Activated CD4-positive, CD25-positive, alpha-beta regulatory T cell treated with anti-CD3 and anti-CD28 coated beads, Interleukin-2, amount 50 U/mL, for 72 hours (primary cell): ENCODE measurements around the gene ACER3.

Experiments used
- DNase-seq: peaks from one replicate; pipeline ENCODE4 v3.0.0; 2021

Gene ACER3

GRCh38 chr11:77064648-77065217 is 204.0 kb downstream of the ACER3 start:
- no peak for DNase-seq

GRCh38 chr11:77065878-77066228 is 205.1 kb downstream of the ACER3 start:
- DNase-seq: no peak

DNA sequence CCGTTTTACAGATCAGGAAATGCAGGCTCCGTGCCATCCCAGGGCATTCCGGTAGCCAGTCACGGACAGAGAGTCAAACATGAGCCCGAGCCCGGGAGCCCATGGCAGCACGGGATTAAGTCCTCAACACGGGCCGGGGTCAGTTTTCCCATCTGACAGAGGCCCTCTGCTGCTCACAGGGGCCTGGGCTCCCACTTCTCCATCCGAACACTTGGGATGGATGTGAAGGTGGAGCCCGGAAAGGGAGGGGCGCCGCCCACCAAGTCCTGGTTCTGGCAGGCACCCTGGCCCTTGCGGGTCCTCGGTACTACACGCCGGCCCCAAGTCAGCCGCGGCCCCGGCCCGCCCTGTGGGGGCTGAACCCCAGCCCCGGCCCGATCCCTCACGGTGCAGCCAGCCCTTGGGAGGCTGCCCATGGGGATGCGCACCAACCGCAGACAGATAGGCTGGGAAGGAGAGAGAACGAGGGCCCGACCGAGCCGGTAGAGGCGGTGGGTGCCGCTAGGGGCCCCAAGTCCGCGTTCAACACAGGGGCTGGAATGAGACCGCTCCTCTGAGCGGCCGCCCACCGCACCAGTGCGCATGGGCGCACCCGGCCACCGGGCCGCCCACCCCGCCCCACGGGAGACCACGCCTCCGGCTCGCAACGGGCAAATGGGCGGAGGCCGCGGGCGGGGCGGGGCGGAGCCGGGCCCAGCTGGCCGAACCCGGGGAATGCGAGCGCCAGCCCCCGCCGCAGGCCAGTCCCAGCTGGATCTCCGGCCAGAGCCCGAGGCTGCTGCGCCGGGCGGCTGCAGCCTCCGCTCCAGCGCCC is 205.7 kb downstream of the ACER3 start, which contains the start of gene CAPN5:
CAPN5 (plus strand) TSS at position 743 of the 814 bp plus-strand sequence. CDS start 17,916 bp downstream, outside the sequence.
- peak; percentile 89 for DNase-seq

- DNase-seq: no peak
These were observed 207.2 kb downstream of the ACER3 start for GRCh38 chr11:77067861-77068443.

GRCh38 chr11:77068457-77069335 is 208.0 kb downstream of the ACER3 start:
- DNase-seq: no peak

GRCh38 chr11:77069336-77069968 is 208.7 kb downstream of the ACER3 start:
- no peak for DNase-seq

- no peak for DNase-seq
These were observed 209.4 kb downstream of the ACER3 start for GRCh38 chr11:77069969-77070582.

DNA sequence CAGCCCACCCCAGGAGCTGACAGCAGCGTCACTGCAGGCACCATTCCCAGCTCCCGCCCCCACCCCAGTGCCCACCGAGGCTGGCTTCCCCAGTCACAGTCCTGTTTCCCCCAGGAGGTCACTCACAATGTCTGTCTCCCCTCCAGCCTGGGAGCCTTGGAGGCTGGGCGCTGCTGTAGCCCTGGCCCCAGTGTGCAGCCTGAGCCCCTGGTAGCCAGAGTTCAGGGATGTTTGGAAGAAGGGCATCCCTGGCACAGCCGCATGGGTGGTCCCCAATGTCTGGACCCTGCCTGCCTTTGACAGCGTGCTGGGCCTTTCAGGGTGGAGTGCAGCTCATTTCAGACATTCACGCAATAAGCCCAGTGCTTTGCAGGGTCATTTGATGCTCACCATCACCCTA is 210.4 kb downstream of the ACER3 start:
- no peak for DNase-seq

DNA sequence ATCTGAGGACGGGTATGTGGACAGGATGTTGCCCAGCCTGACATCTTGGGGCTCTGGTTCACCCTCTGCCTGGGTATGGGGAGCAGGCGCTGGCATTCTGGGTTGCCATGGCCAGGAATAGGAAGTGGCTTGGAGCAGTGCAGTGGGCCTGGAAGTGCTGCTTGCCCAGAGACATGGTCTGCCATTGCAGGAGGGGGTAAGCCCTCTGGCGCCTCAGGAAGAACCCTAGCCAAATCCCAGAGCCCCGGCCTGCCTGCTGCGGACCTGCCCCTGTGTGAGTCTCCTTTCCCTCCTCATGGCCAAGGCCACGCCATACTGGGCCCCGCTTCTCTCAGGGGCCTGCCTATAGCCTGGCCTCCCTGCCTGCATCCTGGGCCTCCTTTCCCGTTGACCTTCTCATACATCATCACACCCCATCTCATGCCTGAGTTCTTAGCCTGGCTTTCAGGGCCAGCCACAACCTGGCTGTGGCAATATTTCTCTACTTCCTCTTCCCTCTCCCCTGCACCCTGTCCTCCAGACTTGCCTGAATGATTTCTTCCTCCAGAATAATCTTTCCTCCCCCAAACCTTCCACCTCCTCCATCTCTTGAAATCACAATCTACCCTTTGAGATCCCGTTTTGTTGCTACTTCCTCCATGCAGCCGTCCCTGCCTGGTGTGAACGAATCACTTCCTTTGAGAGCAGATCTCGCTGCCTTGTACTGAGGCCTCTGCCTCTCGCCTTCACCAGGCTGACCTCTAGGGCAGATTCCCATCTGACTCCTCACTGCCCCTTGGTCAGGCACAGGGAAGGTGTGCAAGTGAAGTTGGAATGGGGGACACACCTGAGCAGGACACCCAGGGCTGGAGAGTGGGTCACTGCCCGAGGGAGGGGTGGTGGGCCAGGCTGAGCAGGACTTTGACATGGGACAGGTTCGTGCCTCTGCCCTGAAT is 211.2 kb downstream of the ACER3 start:
- no peak for DNase-seq

DNA sequence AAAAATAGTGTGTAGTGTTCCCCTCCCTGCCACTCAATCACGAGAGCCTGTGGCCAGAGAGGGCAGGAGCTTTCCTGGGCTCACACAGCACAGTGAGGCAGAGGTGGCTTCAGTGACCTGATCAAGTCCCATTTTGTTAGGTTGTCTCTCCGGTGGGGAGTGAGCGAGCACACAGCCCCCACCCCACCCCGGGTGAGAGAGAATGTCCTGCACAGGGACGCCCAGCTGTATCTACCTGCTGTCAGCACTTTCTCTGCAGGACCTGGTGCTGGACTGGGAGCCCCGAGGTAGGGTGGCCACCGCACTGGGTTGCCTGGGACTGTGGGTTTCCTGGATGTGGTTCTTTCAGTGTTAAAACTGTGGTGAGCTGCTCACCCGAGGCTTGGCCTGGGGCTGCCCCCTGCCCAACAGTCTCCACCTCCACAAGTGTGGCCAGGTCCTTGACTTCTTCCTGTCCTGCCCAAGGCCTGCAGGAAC is 212.2 kb downstream of the ACER3 start:
- DNase-seq: no peak

DNA sequence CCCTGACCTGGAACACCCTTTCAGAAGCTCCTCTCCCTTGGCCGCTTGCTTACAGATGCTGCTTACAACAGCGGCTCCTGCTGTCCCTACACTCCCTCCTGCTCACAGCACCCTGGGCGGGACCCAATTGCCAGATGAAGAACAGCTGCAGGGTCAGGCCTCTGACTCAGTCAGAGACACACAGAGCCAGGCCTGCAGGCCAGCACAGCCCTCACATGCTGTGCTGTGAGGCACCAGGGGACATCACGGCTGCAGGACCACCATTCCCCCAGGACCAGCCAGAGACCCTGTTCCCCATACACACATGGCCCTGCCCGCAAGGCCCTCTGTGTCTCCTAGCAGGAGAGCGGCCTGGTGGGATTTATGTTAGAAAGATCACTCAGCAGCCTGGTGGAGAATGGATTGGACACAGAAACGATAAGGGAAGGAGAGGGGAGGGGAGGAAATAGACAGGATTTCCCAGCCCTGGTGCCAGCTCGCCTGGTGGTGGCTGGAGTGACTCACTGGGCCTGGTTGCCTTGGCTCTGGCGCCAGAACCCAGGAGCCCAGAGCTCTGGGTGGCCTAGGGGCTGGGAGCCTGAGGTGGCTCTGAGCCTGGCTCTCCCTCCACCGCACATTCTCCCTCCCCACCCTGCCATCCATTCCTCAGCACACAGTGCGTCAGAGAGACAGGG is 212.7 kb downstream of the ACER3 start:
- DNase-seq: no peak

DNA sequence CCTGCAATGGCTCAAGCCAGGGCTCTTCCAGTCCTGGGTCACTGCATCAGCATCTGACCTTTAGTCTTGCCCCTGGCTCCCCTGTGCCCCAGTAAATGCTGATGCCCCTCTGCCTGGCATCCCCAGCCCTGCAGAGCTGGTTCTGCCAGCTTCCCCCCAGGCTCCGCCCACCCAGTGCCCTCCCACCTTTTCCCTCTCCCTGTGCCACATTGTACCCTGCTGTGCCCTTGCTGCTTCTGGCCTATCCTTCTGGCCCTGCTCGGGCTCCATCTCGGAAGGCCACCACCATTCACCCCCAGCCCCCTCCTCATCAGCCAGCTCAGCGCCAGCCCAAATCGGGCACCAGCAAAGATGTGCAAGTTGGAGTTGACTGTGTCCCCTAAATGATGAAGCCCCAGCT is 213.5 kb downstream of the ACER3 start:
- no peak for DNase-seq

DNA sequence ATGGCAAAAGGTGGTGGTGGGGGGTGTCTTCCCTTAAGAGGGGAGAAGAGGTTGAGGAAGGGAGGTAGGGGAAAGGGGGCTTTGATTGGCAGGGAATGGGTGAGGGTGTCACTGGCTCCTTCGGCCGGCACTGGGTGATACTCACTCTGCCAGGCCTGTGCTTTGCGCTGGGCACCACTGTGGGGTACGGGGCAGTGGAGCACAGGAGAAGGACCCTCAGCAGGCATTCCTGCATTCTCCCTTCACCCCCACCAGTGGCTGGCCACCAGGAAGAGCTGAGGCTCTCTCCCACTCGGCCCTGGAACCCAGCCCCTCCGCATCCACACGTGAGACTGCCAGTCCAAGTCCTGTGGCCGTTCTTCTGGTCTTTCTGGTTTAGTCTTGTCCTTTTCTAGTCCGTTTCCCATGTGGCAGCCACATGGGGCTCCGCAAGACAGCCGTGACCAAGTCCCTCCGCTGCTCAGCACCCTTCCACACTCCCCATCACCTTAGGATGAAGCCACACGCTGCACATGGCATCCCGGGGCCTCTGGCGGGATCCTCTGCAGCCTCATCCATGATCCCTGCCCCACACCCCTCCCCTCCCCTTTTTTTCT is 214.0 kb downstream of the ACER3 start:
- DNase-seq: no peak

GRCh38 chr11:77075425-77075905 is 214.7 kb downstream of the ACER3 start:
- DNase-seq: no peak
